ENCODE data around the gene ENKUR. TPM values are rescaled to one million over a fixed set of nuclear protein-coding genes. Genes with fewer than 3 reads are reported as not detected.

ENKUR gene
- total RNA-seq, 2 experiments from 2014 or later: not detected

DNA sequence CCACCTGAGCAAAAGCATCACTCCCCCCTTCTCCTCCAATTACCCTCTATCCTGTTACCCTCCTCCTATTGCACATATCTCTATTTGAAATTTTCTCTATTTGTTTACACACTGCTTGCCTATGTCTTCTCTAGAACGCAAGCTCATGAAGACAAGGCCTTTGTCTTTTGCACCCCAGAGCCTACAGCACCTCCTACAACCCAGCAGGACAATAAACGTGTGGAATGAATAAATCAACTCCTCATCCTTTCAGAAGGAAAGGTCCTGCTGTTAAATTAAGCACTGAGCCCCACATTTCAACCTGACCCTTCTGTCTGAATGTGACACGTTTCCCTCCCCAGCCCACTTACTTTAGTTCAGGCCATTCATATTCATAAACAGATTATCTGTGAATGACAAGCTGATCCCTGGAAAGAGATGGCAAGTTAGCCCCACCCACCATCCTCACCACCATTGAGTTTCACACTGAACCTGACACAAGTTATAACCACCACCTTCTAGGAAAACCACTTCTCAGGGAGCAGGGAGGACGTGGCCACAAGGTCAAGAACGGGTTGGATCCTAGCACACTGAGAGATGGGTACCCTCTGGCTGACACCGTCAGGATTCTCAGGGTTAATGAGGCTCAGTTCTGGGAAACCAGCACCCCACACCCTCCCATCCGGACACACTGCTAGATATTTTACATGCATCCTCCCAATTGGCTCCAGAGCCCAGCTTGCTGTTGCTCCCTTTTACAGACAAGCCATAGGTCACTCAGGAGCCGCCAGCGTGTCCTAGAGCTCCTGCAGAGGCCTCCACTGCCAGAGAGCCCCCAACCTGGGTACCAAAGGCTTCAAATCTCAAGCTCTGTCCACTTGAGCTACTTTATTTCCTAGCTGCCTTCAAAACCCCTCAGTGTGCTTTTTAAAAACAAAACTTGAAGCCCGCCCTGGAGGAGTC, 64.5 kb downstream of the ENKUR start:
- no peak overlapping the region for H3K27ac ChIP-seq (ENCODE audit: low read depth in 1 of 2, low read length in 2 of 2)
- ChIA-PET CTCF (no interaction called here), POLR2A (interaction anchor here (1.0 to 2.6 kb wide), 4 partner anchors 64 to 329 kb away, joined by 4 to 11 read pairs (median 5); partner anchors contain the start of genes ARHGAP21 and ENKUR)
- H3K9me3 ChIP-seq (ENCODE audit: control insufficient read depth in 1 of 2, insufficient read depth in 1 of 2, low read length in 2 of 2): no peaks in the 10 kb centered on the region
- TF ChIP-seq, protein P1, sequence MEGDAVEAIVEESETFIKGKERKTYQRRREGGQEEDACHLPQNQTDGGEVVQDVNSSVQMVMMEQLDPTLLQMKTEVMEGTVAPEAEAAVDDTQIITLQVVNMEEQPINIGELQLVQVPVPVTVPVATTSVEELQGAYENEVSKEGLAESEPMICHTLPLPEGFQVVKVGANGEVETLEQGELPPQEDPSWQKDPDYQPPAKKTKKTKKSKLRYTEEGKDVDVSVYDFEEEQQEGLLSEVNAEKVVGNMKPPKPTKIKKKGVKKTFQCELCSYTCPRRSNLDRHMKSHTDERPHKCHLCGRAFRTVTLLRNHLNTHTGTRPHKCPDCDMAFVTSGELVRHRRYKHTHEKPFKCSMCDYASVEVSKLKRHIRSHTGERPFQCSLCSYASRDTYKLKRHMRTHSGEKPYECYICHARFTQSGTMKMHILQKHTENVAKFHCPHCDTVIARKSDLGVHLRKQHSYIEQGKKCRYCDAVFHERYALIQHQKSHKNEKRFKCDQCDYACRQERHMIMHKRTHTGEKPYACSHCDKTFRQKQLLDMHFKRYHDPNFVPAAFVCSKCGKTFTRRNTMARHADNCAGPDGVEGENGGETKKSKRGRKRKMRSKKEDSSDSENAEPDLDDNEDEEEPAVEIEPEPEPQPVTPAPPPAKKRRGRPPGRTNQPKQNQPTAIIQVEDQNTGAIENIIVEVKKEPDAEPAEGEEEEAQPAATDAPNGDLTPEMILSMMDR (IDR thresholded peaks at IDR 0.05): no peak
- peak overlapping the region; percentile 78 for H3K4me3 Mint-ChIP-seq
- no peaks in the 10 kb centered on the region for H3K36me3 ChIP-seq (ENCODE audit: insufficient read depth, low read length)
- ATAC-seq (ENCODE audit: poor library complexity): no peak
- intact Hi-C loops (cut with DNase I, micrococcal nuclease): loop anchor here (1.0 to 5.0 kb wide), 5 partner anchors 69 to 334 kb away; partner anchors contain the start of gene ARHGAP21 (in 1 of the 2)
- no peaks in the 10 kb centered on the region for H3K36me3 Mint-ChIP-seq (ENCODE audit: low read depth)
- H3K4me3 ChIP-seq (ENCODE audit: low read length): peak overlapping the region; percentile 72
- H3K27me3 ChIP-seq (ENCODE audit: control insufficient read depth in 1 of 2, insufficient read depth in 2 of 2, low read length in 2 of 2): no peaks in the 10 kb centered on the region
- H3K27ac Mint-ChIP-seq: peak overlapping the region; percentile 23
- no peaks in the 10 kb centered on the region for H3K27me3 Mint-ChIP-seq
- H3K4me1 Mint-ChIP-seq (ENCODE audit: low read depth): peaks cover 18% of the 10 kb centered on the region
- no peaks in the 10 kb centered on the region for H3K9me3 Mint-ChIP-seq
- peak in 4 of 14 experiments; percentile 1 to 19 (median 9) for DNase-seq
- H3K4me1 ChIP-seq (ENCODE audit: insufficient read depth, low read length): peaks cover 17% of the 10 kb centered on the region

DNA sequence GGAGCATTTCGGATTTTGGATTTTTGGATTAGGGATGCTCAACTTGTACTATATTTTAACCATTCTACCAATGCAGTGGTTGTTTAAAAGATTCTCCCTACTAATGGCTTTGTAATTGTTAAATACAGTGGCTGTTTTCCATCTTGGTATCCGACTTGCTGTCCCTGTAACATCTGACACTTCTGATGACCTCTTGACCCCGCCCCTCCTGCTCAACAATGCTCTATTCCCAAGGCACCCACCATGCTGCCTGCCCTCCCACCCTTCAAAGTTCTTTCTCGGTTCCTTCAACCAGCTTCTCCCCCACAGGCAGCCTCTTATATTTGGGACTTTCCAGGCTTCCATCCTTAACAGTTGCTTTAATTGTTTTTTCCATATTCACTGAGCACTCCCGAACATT, 65.5 kb downstream of the ENKUR start:
- CTCF ChIA-PET: no interaction called here
- Histone ChIP-seq H3K4me1 (ENCODE audit: insufficient read depth, low read length) (peaks cover 17% of the 10 kb centered on the region), H3K27ac (ENCODE audit: low read depth in 1 of 2, low read length in 2 of 2) (no peak overlapping the region), H3K4me3 (ENCODE audit: low read length) (no peak overlapping the region), H3K27me3 (ENCODE audit: control insufficient read depth in 1 of 2, insufficient read depth in 2 of 2, low read length in 2 of 2) (no peaks in the 10 kb centered on the region), H3K9me3 (ENCODE audit: control insufficient read depth in 1 of 2, insufficient read depth in 1 of 2, low read length in 2 of 2) (no peaks in the 10 kb centered on the region), H3K36me3 (ENCODE audit: insufficient read depth, low read length) (no peaks in the 10 kb centered on the region)
- DNase-seq (no peak), ATAC-seq (ENCODE audit: poor library complexity) (no peak)
- intact Hi-C loops (cut with DNase I, micrococcal nuclease): loop anchor here (5.0 kb wide), 4 partner anchors 68 to 333 kb away; partner anchors contain the start of gene ARHGAP21 (in 1 of the 2)
- no peaks in the 10 kb centered on the region for H3K9me3 Mint-ChIP-seq
- no peaks in the 10 kb centered on the region for H3K36me3 Mint-ChIP-seq (ENCODE audit: low read depth)
- POLR2A ChIA-PET: no interaction called here
- H3K4me1 Mint-ChIP-seq (ENCODE audit: low read depth): peaks cover 18% of the 10 kb centered on the region
- H3K27me3 Mint-ChIP-seq: no peaks in the 10 kb centered on the region
- H3K4me3 Mint-ChIP-seq: peak overlapping the region; percentile 62
- TF ChIP-seq, protein P1 (IDR thresholded peaks at IDR 0.05): no peak
- no peak overlapping the region for H3K27ac Mint-ChIP-seq

DNA sequence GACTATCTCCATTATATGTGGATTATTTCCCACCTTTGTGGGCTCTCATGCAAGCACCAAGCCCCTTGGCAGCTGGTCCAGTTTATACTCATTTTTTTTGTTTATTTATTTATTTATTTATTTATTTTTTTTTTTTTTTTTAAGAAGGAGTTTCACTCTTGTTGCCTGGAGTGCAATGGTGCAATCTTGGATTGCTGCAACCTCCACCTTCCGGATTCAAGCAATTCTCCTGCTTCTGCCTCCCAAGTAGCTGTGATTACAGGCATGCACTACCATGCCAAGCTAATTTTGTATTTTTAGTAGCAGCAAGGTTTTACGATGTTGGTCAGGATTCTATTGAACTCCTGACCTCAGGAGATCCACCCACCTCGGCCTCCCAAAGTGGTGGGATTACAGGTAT, 66.3 kb downstream of the ENKUR start:
- Histone ChIP-seq H3K27me3 (ENCODE audit: control insufficient read depth in 1 of 2, insufficient read depth in 2 of 2, low read length in 2 of 2) (no peaks in the 10 kb centered on the region), H3K36me3 (ENCODE audit: insufficient read depth, low read length) (no peaks in the 10 kb centered on the region), H3K4me1 (ENCODE audit: insufficient read depth, low read length) (peaks cover 17% of the 10 kb centered on the region), H3K9me3 (ENCODE audit: control insufficient read depth in 1 of 2, insufficient read depth in 1 of 2, low read length in 2 of 2) (no peaks in the 10 kb centered on the region), H3K27ac (ENCODE audit: low read depth in 1 of 2, low read length in 2 of 2) (no peak overlapping the region), H3K4me3 (ENCODE audit: low read length) (no peak overlapping the region)
- DNase-seq (no peak), ATAC-seq (ENCODE audit: poor library complexity) (no peak)
- ChIA-PET POLR2A (interaction anchor here (0.6 kb wide), 1 partner anchor 46 kb away, joined by 3 read pairs; no protein-coding TSS in a partner anchor), CTCF (no interaction called here)
- Mint-ChIP-seq H3K4me3 (no peak overlapping the region), H3K36me3 (ENCODE audit: low read depth) (no peaks in the 10 kb centered on the region), H3K4me1 (ENCODE audit: low read depth) (peaks cover 18% of the 10 kb centered on the region), H3K27ac (no peak overlapping the region), H3K9me3 (no peaks in the 10 kb centered on the region), H3K27me3 (no peaks in the 10 kb centered on the region)
- TF ChIP-seq, protein P1 (IDR thresholded peaks at IDR 0.05): no peak
- intact Hi-C loops (cut with DNase I, micrococcal nuclease): loop anchor here (5.0 kb wide), 5 partner anchors 52 to 332 kb away; partner anchors contain the start of gene ARHGAP21 (in 1 of the 2)

Data from CD4-positive, alpha-beta T cell (primary cell).